T-helper 2 cell treated with Interferon-gamma antibody and Interleukin-4, amounts not matched to agents 5 μg/mL and 100 μg/mL, for 36 hours (primary cell): ENCODE results near the gene EYS.

Experiments
- DNase-seq: peaks from one replicate; pipeline ENCODE4 v3.0.0; 2021; ENCODE audit warnings: low spot score
- H3K27ac Mint-ChIP-seq: one replicate; pipeline ENCODE4 v1.8.0; 2021; ENCODE audit warnings: mild to moderate bottlenecking, mixed read lengths
- H3K27me3 Mint-ChIP-seq: one replicate; pipeline ENCODE4 v1.8.0; 2021; ENCODE audit warnings: low read depth, mixed read lengths
- H3K36me3 Mint-ChIP-seq: one replicate; pipeline ENCODE4 v1.8.0; 2021; ENCODE audit warnings: low read depth, mixed read lengths
- H3K4me1 Mint-ChIP-seq: one replicate; pipeline ENCODE4 v1.8.0; 2021; ENCODE audit warnings: low read depth, mixed read lengths
- H3K4me3 Mint-ChIP-seq: one replicate; pipeline ENCODE4 v1.8.0; 2022; ENCODE audit warnings: mild to moderate bottlenecking, moderate library complexity, mixed read lengths
- H3K9me3 Mint-ChIP-seq: one replicate; pipeline ENCODE4 v1.8.0; 2021; ENCODE audit warnings: mixed read lengths

Gene EYS

DNA sequence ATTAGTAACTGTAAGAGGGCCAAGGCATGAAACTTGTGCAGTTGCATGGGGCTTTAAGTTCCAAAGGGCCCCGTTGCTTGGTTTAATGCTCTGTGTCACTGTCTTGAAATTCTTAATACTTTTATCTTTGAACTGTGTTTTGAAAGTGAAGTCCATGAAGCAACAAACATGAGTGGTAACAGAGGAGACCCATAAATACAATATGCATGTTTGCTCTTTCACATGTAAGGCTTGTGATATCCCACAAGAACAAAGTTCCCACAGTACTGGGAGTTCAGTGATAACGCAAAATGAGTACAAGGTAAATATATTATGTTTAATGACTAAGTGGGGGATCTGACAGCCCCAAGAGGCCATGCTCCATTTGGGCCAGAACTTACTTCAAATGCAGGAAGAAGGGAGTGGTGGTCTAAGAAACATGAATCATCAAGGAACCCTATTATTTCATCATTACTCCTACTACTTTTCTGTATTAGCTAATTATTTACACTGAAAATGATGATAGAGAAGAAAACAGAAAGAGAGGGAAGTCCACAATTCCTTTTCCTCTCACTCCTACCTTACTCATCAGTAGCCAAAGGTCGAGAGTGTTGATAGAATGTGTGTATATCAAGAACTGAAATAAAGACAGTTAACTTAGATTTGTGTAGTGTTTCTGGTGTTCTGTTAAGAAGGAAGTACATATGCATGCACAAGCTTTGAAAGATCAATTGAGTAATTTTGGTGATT is 1914.1 kb downstream of the EYS start:
- no peaks in the 10 kb centered on the region for H3K36me3 Mint-ChIP-seq
- no peaks in the 10 kb centered on the region for H3K27me3 Mint-ChIP-seq
- no peak for DNase-seq

GRCh38 chr6:63790334-63790733 is 1916.7 kb downstream of the EYS start:
- no peak for DNase-seq

More for the DNA sequence above, 1914.1 kb downstream of the EYS start:
- Mint-ChIP-seq H3K4me1 (no peaks in the 10 kb centered on the region), H3K4me3 (no peak overlapping the region), H3K27ac (no peak overlapping the region), H3K9me3 (no peaks in the 10 kb centered on the region)

DNA sequence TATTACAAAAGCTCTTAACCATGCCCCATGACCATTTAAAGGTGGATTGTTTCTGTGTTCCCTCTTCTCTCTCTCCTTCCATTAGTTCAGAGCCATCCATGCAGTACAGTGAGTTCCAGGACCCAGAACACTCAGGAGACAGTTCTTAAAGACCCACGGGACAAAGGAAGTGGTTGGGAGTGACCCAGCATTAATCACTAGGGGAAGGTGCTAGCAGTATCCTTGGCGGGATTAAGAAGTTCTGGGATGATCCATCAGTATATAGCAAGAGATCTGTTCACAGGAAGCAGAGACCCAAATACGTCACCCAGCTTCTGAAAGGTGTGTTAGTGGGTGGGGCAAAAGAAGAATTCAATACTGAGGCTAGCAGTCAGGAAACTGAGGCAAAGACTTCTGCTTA is 1917.3 kb downstream of the EYS start:
- no peaks in the 10 kb centered on the region for H3K9me3 Mint-ChIP-seq
- H3K4me1 Mint-ChIP-seq: no peaks in the 10 kb centered on the region
- no peak overlapping the region for H3K27ac Mint-ChIP-seq
- H3K36me3 Mint-ChIP-seq: no peaks in the 10 kb centered on the region
- DNase-seq: no peak
- no peak overlapping the region for H3K4me3 Mint-ChIP-seq
- H3K27me3 Mint-ChIP-seq: no peaks in the 10 kb centered on the region

More at GRCh38 chr6:63790334-63790733, 1916.7 kb downstream of the EYS start:
- Mint-ChIP-seq H3K27ac (no peak overlapping the region), H3K27me3 (no peaks in the 10 kb centered on the region), H3K4me3 (no peak overlapping the region), H3K4me1 (no peaks in the 10 kb centered on the region), H3K9me3 (no peaks in the 10 kb centered on the region), H3K36me3 (no peaks in the 10 kb centered on the region)

- no peaks in the 10 kb centered on the region for H3K9me3 Mint-ChIP-seq
- no peak overlapping the region for H3K27ac Mint-ChIP-seq
- H3K36me3 Mint-ChIP-seq: no peaks in the 10 kb centered on the region
These were observed 1918.5 kb downstream of the EYS start for GRCh38 chr6:63788569-63788968.

DNA sequence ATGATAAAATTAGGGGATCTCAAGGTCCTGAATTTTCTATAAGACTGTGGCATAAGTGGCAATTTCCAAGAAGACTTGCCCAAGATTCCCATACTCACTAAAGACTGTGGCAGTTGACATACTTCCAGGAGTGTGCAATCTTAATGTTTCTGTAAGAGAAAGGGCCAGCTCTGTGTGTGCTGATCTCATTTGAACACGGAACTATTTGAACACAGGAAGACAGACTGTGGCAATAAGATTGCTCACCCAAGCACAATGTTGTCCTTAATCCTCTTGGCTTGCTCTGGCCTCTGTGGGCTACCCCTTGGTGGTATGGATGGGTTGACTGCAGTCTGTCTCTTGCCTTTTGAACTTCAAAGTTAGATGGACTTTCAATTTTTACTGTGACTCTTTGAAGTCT is 1920.0 kb downstream of the EYS start:
- Mint-ChIP-seq H3K4me1 (no peaks in the 10 kb centered on the region), H3K4me3 (no peak overlapping the region), H3K9me3 (no peaks in the 10 kb centered on the region), H3K27me3 (no peaks in the 10 kb centered on the region), H3K27ac (no peak overlapping the region), H3K36me3 (no peaks in the 10 kb centered on the region)
- DNase-seq: no peak

More at GRCh38 chr6:63788569-63788968, 1918.5 kb downstream of the EYS start:
- no peaks in the 10 kb centered on the region for H3K4me1 Mint-ChIP-seq
- no peaks in the 10 kb centered on the region for H3K27me3 Mint-ChIP-seq
- no peak for DNase-seq
- no peak overlapping the region for H3K4me3 Mint-ChIP-seq

DNA sequence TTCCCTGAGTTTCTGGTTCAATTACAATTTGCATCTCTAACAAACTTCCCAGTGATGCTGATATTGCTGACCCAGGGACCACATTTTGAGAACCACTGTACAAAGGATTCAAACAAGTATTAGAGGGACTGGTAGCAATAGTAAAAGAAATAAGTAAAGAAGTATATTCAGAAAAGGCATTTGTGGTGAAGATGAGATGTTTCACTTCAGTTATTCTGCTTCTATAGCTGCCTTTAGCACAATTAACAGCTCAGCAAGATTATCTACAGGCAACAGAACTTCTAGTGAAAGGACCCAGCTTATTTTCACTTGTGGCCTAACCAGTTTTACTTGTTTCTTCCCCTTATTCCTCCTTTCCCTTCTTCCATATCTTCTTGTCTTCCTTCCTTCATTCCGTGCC is 1922.0 kb downstream of the EYS start:
- DNase-seq: no peak
- no peaks in the 10 kb centered on the region for H3K36me3 Mint-ChIP-seq
- H3K27ac Mint-ChIP-seq: no peak overlapping the region
- no peaks in the 10 kb centered on the region for H3K4me1 Mint-ChIP-seq
- no peaks in the 10 kb centered on the region for H3K27me3 Mint-ChIP-seq
- no peak overlapping the region for H3K4me3 Mint-ChIP-seq
- no peaks in the 10 kb centered on the region for H3K9me3 Mint-ChIP-seq

DNA sequence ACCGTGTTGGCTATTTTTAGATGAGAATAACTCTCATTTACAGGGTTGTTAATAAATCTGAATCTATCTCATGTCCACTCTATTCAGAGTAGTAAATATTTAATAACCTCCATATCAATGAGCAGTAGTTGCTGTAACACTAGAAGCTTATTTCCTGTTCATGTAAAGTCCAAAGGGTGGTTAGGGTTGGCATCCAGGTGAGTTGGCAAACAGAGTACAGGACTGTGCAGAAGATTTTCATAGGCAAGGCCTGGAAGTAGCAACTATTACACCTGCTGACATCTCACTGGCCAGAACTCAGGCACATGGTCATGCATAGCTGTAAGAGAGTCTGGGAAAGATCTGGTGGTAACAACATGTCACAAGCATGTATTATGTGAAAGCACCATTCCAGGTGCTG is 1923.9 kb downstream of the EYS start:
- no peaks in the 10 kb centered on the region for H3K36me3 Mint-ChIP-seq
- H3K27me3 Mint-ChIP-seq: no peaks in the 10 kb centered on the region
- H3K27ac Mint-ChIP-seq: no peak overlapping the region
- H3K4me1 Mint-ChIP-seq: no peaks in the 10 kb centered on the region
- H3K9me3 Mint-ChIP-seq: no peaks in the 10 kb centered on the region
- no peak overlapping the region for H3K4me3 Mint-ChIP-seq
- DNase-seq: no peak

GRCh38 chr6:63774961-63775360 is 1932.1 kb downstream of the EYS start:
- DNase-seq: no peak
- H3K9me3 Mint-ChIP-seq: no peaks in the 10 kb centered on the region
- no peaks in the 10 kb centered on the region for H3K36me3 Mint-ChIP-seq
- H3K27ac Mint-ChIP-seq: no peak overlapping the region
- no peaks in the 10 kb centered on the region for H3K4me1 Mint-ChIP-seq
- H3K4me3 Mint-ChIP-seq: no peak overlapping the region
- H3K27me3 Mint-ChIP-seq: peaks cover 16% of the 10 kb centered on the region

GRCh38 chr6:63773200-63773599 is 1933.8 kb downstream of the EYS start:
- no peaks in the 10 kb centered on the region for H3K36me3 Mint-ChIP-seq
- DNase-seq: no peak
- no peaks in the 10 kb centered on the region for H3K4me1 Mint-ChIP-seq
- H3K9me3 Mint-ChIP-seq: no peaks in the 10 kb centered on the region
- H3K27ac Mint-ChIP-seq: no peak overlapping the region
- peaks cover 21% of the 10 kb centered on the region for H3K27me3 Mint-ChIP-seq
- H3K4me3 Mint-ChIP-seq: no peak overlapping the region

DNA sequence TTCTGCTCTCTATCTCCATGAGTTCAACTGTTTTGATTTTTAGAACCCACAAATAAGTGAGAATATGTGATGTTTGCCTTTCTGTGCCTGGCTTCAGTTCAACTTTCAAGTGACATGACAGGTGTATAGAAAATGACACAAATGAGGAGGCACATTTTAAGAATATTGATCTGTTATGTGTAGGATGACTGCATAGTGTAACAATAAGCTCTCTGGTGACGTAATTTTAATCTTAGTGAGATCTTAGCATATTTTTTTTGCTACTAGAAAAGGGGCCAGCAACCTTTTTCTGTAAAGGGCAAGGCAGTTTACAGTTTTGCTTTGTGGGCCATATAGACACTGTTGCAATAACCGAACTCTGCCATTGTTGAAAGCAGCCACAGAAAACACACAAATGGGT is 1941.2 kb downstream of the EYS start:
- Mint-ChIP-seq H3K9me3 (no peaks in the 10 kb centered on the region), H3K4me3 (no peak overlapping the region), H3K4me1 (no peaks in the 10 kb centered on the region)

GRCh38 chr6:63764318-63764916 is 1942.6 kb downstream of the EYS start:
- H3K27ac Mint-ChIP-seq: no peak overlapping the region
- no peaks in the 10 kb centered on the region for H3K4me1 Mint-ChIP-seq
- H3K27me3 Mint-ChIP-seq: peaks cover 18% of the 10 kb centered on the region
- no peak for DNase-seq
- no peaks in the 10 kb centered on the region for H3K36me3 Mint-ChIP-seq
- no peak overlapping the region for H3K4me3 Mint-ChIP-seq
- H3K9me3 Mint-ChIP-seq: no peaks in the 10 kb centered on the region

More for the DNA sequence above, 1941.2 kb downstream of the EYS start:
- DNase-seq: no peak
- Mint-ChIP-seq H3K27ac (no peak overlapping the region), H3K27me3 (peaks cover 20% of the 10 kb centered on the region), H3K36me3 (no peaks in the 10 kb centered on the region)

- no peak overlapping the region for H3K27ac Mint-ChIP-seq
- peaks cover 2% of the 10 kb centered on the region for H3K27me3 Mint-ChIP-seq
- no peaks in the 10 kb centered on the region for H3K4me1 Mint-ChIP-seq
- no peaks in the 10 kb centered on the region for H3K36me3 Mint-ChIP-seq
- H3K9me3 Mint-ChIP-seq: peaks cover 4% of the 10 kb centered on the region
- H3K4me3 Mint-ChIP-seq: no peak overlapping the region
- no peak for DNase-seq
These were observed 1946.8 kb downstream of the EYS start for GRCh38 chr6:63760199-63760598.

DNA sequence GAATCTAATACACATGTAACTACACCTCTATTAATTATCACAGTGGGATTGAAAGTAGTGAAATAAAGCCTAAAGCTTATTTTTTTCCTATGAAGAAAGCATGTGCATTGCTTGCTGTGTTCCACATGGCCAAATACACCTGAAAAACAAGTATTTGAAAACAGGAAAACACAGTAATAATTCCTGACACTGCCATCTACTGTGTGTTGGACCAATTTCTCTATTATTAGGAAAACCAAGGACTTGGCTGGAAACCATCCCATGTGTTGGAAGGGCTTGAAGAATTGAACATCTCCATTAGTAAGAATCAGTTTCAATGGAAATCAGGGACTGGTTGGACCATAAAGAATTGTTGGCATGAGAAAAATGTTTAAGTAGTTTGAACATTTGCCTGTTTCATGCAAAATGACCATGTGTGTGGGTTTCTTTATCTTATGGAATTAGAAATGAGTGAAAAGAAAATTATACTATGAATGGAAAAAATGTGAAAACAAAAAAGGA is 1947.4 kb downstream of the EYS start:
- H3K27ac Mint-ChIP-seq: no peak overlapping the region
- no peak overlapping the region for H3K4me3 Mint-ChIP-seq
- H3K27me3 Mint-ChIP-seq: peaks cover 2% of the 10 kb centered on the region
- no peak for DNase-seq
- H3K4me1 Mint-ChIP-seq: no peaks in the 10 kb centered on the region
- peaks cover 4% of the 10 kb centered on the region for H3K9me3 Mint-ChIP-seq
- H3K36me3 Mint-ChIP-seq: no peaks in the 10 kb centered on the region

- peaks cover 4% of the 10 kb centered on the region for H3K9me3 Mint-ChIP-seq
- no peak for DNase-seq
- no peaks in the 10 kb centered on the region for H3K27me3 Mint-ChIP-seq
- no peak overlapping the region for H3K27ac Mint-ChIP-seq
- no peaks in the 10 kb centered on the region for H3K36me3 Mint-ChIP-seq
- H3K4me3 Mint-ChIP-seq: no peak overlapping the region
- no peaks in the 10 kb centered on the region for H3K4me1 Mint-ChIP-seq
These were observed 1949.2 kb downstream of the EYS start for GRCh38 chr6:63757826-63758225.
